ENCODE measurements around the gene PHLDB3.

The PHLDB3 gene

GRCh38 chr19:43433689-43434088 lies 70.9 kb downstream of the PHLDB3 start:
- no peak overlapping the region for H3K4me3 ChIP-seq (ENCODE audit: low read depth, low read length)
- no peak for DNase-seq (ENCODE audit: low read depth)
- no peak for TF ChIP-seq CTCF (IDR thresholded peaks at IDR 0.05; ENCODE audit: low read depth, low read length, missing control alignments)
- in situ Hi-C loops (cut with HindIII; ENCODE audit: low sequenced_read_pairs): no loop called here

GRCh38 chr19:43433358-43433673 lies 71.2 kb downstream of the PHLDB3 start:
- TF ChIP-seq CTCF (IDR thresholded peaks at IDR 0.05; ENCODE audit: low read depth, low read length, missing control alignments): no peak
- in situ Hi-C loops (cut with HindIII; ENCODE audit: low sequenced_read_pairs): no loop called here

GRCh38 chr19:43430976-43431375 lies 73.6 kb downstream of the PHLDB3 start:
- H3K4me3 ChIP-seq (ENCODE audit: low read depth, low read length): no peak overlapping the region
- in situ Hi-C loops (cut with HindIII; ENCODE audit: low sequenced_read_pairs): no loop called here
- DNase-seq (ENCODE audit: low read depth): no peak
- no peak for TF ChIP-seq CTCF (IDR thresholded peaks at IDR 0.05; ENCODE audit: low read depth, low read length, missing control alignments)

More at GRCh38 chr19:43433358-43433673, 71.2 kb downstream of the PHLDB3 start:
- DNase-seq (ENCODE audit: low read depth): no peak
- H3K4me3 ChIP-seq (ENCODE audit: low read depth, low read length): no peak overlapping the region

- no peak overlapping the region for H3K4me3 ChIP-seq (ENCODE audit: low read depth, low read length)
- TF ChIP-seq CTCF (IDR thresholded peaks at IDR 0.05; ENCODE audit: low read depth, low read length, missing control alignments): no peak
- in situ Hi-C loops (cut with HindIII; ENCODE audit: low sequenced_read_pairs): no loop called here
- no peak for DNase-seq (ENCODE audit: low read depth)
Measured at GRCh38 chr19:43430142-43430710, 74.3 kb downstream of the PHLDB3 start.

GRCh38 chr19:43429395-43429794 lies 75.2 kb downstream of the PHLDB3 start:
- in situ Hi-C loops (cut with HindIII; ENCODE audit: low sequenced_read_pairs): no loop called here
- no peak for DNase-seq (ENCODE audit: low read depth)
- TF ChIP-seq CTCF (IDR thresholded peaks at IDR 0.05; ENCODE audit: low read depth, low read length, missing control alignments): no peak
- H3K4me3 ChIP-seq (ENCODE audit: low read depth, low read length): no peak overlapping the region

- in situ Hi-C loops (cut with HindIII; ENCODE audit: low sequenced_read_pairs): no loop called here
- peak; percentile 54 for TF ChIP-seq CTCF (IDR thresholded peaks at IDR 0.05; ENCODE audit: low read depth, low read length, missing control alignments)
- no peak overlapping the region for H3K4me3 ChIP-seq (ENCODE audit: low read depth, low read length)
- DNase-seq (ENCODE audit: low read depth): no peak
Measured at GRCh38 chr19:43425567-43426392, 78.8 kb downstream of the PHLDB3 start.

Data from astrocyte of the cerebellum (primary cell).